Testis (tissue), 3 donors: ENCODE results near the gene ADAMTS10. TPM values are rescaled to one million over a fixed set of nuclear protein-coding genes. Genes with fewer than 3 reads are reported as not detected.

Source experiments
- DNase-seq: peaks from one replicate; pipeline ENCODE4 v3.0.0-alpha.2; 2019
- H3K27ac ChIP-seq, 2 donors: fragments of 200-600 bp; sonication (generic); one replicate each; pipeline ENCODE4 v1.5.1; 2019
- H3K27me3 ChIP-seq: fragments of 200-600 bp; sonication (generic); one replicate; pipeline ENCODE4 v1.5.1; 2019
- H3K36me3 ChIP-seq: fragments of 200-600 bp; sonication (generic); one replicate; pipeline ENCODE4 v1.5.1; 2017; ENCODE audit warnings: low read depth; ENCODE audit errors: missing control alignments
- H3K4me1 ChIP-seq: fragments of 200-600 bp; sonication (generic); one replicate; pipeline ENCODE4 v1.5.1; 2019
- H3K4me3 ChIP-seq, 2 donors: fragments of 200-600 bp; sonication (generic); one replicate each; pipeline ENCODE4 v1.5.1; 2017 to 2019
- H3K9me3 ChIP-seq: fragments of 200-600 bp; sonication (generic); one replicate; pipeline ENCODE4 v1.5.1; 2017
- CTCF ChIP-seq, 3 experiments: fragments of 450-650 bp in 2 of 3; fragments of 200-600 bp in 1 of 3; sonication (generic) in 1 of 3; IDR thresholded peaks; one replicate each; pipeline ENCODE4 v1.5.1; 2016 to 2019; ENCODE audit warnings: antibody characterized with exemption in 3 of 3, mild to moderate bottlenecking in 2 of 3, moderate library complexity in 1 of 3
- POLR2A ChIP-seq: fragments of 450-650 bp; IDR thresholded peaks from one replicate; pipeline ENCODE4 v1.6.1; 2017; ENCODE audit warnings: antibody characterized with exemption, mild to moderate bottlenecking, moderate library complexity
- WGBS, 2 donors: methylation state at CpG; one replicate each; pipeline ENCODE4 v1.1.5; 2018; 5-methylcytosine and 5-hydroxymethylcytosine counted together
- intact Hi-C: fragments of 100-400 bp; cut with DNase I; formaldehyde crosslinking; loops from one replicate; pipeline ENCODE4 v1.15.1; 2023; ENCODE audit warnings: low total_unique reads
- polyA plus RNA-seq: library from polyadenylated mRNA; stranded (reverse); fragments of 350-450 nt; fragmentation: Illumina TruSeq; extraction: RNeasy Lipid Tissue Mini Kit (QIAGEN cat#74804); gene quantifications from one replicate; pipeline ENCODE4 v1.2.3, GENCODE V29; 2014; ENCODE audit warnings: low read depth, low replicate concordance; ENCODE audit not compliant: insufficient read depth
- total RNA-seq, 2 donors: library from RNA; depleted of rRNA; stranded (reverse); fragments of >200 nt; gene quantifications; one replicate each; pipeline ENCODE4 v1.2.3, GENCODE V29; 2016

The ADAMTS10 gene
- total and polyA plus RNA-seq, 3 donors from 2014 or later: 7.2 to 31.9 (median 27.9) TPM

- intact Hi-C loops: no loop called here
- 1% methylated on average over 18 to 52 of the region's 55 CpGs for WGBS, 2 donors
- DNase-seq: peak; percentile 98
- Histone ChIP-seq H3K36me3 (no peaks in the 10 kb centered on the region), H3K27me3 (no peaks in the 10 kb centered on the region), H3K4me1 (peaks cover 8% of the 10 kb centered on the region), H3K9me3 (no peaks in the 10 kb centered on the region), H3K4me3 (peak overlapping the region; percentile 44 to 52), H3K27ac (no peak overlapping the region)
- TF ChIP-seq CTCF (IDR thresholded peaks at IDR 0.05): no peak
- TF ChIP-seq POLR2A: no peak
Observed at GRCh38 chr19:8592231-8593009, 18.1 kb downstream of the ADAMTS10 start.

DNA sequence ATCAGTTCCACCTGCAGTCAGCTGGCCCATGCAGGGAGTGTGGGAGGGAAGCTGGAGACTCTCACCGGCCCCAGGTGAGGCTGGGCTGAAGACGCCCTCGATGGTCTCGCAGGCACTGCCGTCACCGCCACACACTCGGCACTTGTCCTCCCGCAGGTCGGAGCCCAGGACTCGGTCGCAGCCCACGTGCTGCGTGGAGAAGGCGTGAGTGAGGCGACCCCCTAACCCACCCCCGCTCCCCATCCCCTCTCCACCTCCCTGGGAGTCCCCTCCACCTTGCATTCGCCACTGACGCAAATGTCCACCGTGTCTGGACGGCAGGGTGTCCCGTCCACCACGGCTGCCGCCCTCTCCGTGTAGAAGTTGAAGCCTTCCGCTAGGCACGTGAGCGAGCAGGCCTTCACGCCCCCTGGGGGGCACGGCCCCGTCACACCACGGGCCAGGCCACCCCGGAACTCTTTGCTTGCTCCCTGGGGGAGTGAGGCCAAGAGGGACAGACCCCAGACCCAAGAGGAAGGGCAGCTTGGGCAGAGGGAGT, 21.3 kb downstream of the ADAMTS10 start:
- no peak for TF ChIP-seq POLR2A
- no peak for TF ChIP-seq CTCF (IDR thresholded peaks at IDR 0.05)
- Histone ChIP-seq H3K36me3 (no peaks in the 10 kb centered on the region), H3K27me3 (no peaks in the 10 kb centered on the region), H3K4me1 (peaks cover 2% of the 10 kb centered on the region), H3K9me3 (no peaks in the 10 kb centered on the region), H3K27ac (no peak overlapping the region), H3K4me3 (no peak overlapping the region)
- intact Hi-C loops: no loop called here
- DNase-seq: no peak
- 90 to 92% methylated on average over 13 to 32 of the region's 32 CpGs for WGBS, 2 donors

- intact Hi-C loops: no loop called here
- no peak for TF ChIP-seq POLR2A
- TF ChIP-seq CTCF (IDR thresholded peaks at IDR 0.05): peak in 1 of 3 experiments; percentile 47
- 59 to 90% methylated on average over 3 to 34 of the region's 34 CpGs for WGBS, 2 donors
- Histone ChIP-seq H3K27ac (no peak overlapping the region), H3K27me3 (no peaks in the 10 kb centered on the region), H3K4me3 (no peak overlapping the region), H3K9me3 (no peaks in the 10 kb centered on the region), H3K36me3 (no peaks in the 10 kb centered on the region), H3K4me1 (no peaks in the 10 kb centered on the region)
- peak; percentile 67 for DNase-seq
Observed at GRCh38 chr19:8585894-8586750, 24.4 kb downstream of the ADAMTS10 start.

DNA sequence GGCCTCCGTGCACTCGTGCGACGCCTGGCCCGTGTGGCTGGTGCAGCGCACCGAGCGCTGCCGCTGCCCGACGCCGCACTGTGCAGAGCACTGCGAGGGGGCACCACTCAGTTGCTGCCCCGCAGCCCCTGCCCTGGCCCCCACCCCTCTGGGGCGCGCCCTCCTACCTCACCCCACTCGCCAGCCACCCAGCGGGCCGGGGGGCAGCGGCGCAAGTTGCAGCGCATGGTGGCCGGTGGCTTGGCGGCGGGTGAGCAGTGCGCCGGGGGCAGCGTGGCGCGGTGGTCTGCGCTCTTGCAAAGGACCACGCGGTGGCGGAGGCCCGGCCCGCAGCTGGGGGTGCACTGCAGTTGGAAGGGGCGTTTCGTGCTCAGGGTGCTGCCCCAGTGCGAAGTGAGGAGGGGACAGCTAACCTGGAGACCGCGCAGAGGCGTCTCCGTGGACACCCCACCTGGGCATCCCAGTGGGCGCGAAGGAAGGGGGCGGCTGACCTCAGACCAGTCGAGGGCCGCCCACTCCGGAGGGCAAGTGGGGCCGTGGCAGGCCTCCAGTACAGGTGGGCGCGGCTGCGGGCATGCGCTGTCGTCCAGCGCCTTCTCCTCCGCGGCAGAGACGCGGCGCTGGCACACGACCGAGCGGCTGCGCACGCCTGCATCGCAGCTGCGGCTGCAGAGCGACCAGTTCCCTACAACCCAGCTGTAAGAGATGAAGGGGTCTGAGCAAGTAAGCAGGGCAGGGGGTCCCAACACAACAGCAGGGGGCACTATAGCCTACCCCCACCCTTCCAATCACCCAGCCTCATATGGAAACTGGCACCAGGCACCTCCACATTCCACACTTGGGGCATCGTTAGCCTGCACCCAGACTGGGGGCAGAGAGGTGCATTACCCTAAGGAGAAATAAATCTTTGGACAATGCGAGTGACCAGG, 25.3 kb downstream of the ADAMTS10 start:
- intact Hi-C loops: no loop called here
- TF ChIP-seq POLR2A (no peak), CTCF (IDR thresholded peaks at IDR 0.05) (no peak)
- Histone ChIP-seq H3K27me3 (no peaks in the 10 kb centered on the region), H3K4me3 (no peak overlapping the region), H3K9me3 (no peaks in the 10 kb centered on the region), H3K36me3 (no peaks in the 10 kb centered on the region), H3K27ac (no peak overlapping the region), H3K4me1 (no peaks in the 10 kb centered on the region)
- 45 to 58% methylated on average over 25 to 71 of the region's 71 CpGs for WGBS, 2 donors
- DNase-seq: no peak
